Jurkat, Clone E6-1 (cell line): ENCODE data around the gene IRF2BPL.
A peak's percentile ranks its signal among the peaks of the same experiment; 100 is the strongest.

Experiments used
- DNase-seq: peaks from one replicate; pipeline ENCODE4 v3.0.0-alpha.2; 2011; ENCODE audit warnings: low read depth, low spot score
- H3K4me3 ChIP-seq: 2 replicates; pipeline ENCODE4 v1.5.1; 2011; ENCODE audit warnings: mild to moderate bottlenecking, low read length, control low read depth, moderate library complexity

IRF2BPL gene

GRCh38 chr14:77000340-77001270 lies 27.9 kb downstream of the IRF2BPL start:
- no peak overlapping the region for H3K4me3 ChIP-seq
- DNase-seq: peak; percentile 59

DNA sequence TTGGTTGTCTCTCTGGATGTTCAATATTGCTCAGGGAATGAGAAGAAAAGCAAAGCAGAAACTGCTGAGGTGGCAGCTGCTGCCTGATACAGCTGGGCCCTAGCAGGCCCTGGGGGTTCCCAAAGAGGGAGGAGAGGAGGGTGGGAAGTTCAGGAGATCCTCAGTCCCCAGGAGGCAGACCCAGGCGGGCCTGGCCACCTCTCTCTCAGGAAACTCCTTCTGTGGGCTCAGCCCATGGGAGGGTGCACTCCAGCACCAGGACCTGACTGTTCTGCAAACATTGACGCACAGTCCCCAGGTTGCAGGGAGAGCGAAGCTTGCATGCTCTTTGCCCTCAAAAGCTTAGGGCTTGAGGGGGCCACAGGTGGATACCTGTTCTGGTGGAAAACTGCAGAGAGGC lies 29.6 kb downstream of the IRF2BPL start:
- DNase-seq: no peak
- H3K4me3 ChIP-seq: no peak overlapping the region

DNA sequence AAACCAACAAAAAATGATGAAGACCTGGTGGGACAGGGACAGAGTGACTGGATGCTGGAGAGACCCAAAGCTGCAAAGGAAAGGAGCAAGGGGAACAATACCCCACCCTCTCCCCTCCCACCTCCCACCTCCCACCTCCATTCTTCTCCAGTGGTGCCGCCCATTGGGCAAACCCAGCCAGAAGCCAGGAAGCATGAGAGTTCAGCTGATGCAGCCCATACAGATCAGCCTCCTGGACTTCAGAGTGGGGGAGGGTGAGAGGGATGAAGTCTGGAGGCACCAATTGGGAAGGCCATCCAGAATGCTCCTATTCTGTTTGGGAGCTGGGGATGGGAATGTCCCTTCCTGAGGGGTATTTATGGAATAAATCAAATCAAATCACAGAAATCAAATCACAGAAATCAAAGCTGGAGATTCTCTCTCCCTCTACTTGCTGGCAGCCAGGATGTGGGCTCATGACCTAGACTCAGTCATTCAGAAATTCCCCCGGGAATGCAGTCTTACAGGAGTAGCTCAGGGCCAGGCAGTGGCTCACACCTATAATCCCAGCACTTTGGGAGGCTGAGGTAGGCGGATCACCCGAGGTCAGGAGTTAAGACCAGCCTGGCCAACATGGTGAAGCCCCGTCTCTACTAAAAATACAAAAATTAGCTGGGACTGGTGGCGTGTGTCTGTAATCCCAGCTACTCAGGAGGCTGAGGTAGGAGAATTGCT lies 31.1 kb downstream of the IRF2BPL start:
- DNase-seq: no peak
- no peak overlapping the region for H3K4me3 ChIP-seq

DNA sequence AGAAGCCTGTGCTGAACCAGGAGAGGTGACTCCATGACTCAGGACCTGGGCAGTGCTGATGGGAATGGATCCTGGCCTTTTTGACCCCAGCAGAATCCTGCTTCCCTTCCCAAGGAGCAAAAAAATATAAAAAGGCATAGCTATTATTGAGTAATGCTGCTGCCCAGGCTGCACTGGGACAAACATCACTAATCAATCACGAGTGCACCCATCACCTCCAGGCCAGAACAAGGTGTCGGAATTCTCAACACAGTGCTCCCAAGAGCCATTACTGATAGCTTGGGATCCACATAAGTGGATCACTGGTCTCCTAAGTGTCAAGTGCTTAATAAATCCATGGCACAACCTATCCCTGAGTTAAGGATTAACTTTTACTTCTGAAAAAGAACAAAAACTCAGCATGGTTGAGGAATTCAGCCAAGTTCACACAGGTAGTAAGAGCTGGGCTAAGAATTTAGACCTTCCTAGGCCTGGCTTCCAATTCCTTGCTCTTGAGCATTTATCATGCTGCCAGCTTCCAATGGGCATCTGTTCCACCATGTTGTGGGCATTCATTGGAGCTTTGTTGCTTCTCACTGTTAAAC lies 31.9 kb downstream of the IRF2BPL start:
- DNase-seq: no peak
- H3K4me3 ChIP-seq: no peak overlapping the region

- DNase-seq: no peak
- H3K4me3 ChIP-seq: no peak overlapping the region
These were observed 33.1 kb downstream of the IRF2BPL start for GRCh38 chr14:76995279-76996035.

DNA sequence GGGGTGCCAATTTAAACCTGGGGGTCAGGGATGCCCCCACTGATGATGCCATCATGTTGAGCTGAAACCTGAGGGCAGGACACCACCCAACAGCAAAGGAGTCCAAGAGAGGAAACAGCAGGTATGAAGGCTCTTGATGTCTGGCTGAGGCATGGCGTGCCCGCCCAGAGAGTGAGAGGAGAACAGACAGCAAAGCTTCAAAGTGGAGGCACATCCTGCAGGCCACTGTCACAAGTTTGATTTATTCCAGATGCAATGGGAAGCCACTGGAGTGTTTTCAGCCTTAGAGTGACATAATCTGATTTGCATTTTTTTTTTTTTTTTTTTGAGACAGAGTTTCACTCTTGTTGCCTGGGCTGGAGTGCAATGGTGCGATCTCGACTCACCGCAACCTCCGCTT lies 34.8 kb downstream of the IRF2BPL start:
- no peak for DNase-seq

DNA sequence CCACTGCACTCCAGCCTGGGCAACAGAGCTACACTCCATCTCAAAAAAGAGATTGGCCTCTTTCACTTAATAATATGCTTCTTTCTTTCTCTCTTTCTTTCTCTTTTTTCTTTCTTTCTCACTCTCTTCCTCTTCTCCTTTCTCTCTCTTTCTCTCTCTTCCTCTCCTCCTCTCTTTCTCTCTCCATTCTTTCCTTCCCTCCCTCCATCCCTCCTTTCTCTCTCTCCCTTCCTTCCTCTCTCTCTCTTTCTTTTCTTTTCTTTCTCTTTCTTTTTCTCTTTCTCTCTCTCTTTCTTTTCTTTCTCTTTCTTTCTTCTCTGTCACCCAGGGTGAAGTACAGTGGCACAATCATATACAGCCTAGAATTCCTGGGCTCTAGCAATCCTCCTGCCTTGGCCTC lies 38.4 kb downstream of the IRF2BPL start:
- DNase-seq: no peak

More for the DNA sequence above, 34.8 kb downstream of the IRF2BPL start:
- no peak overlapping the region for H3K4me3 ChIP-seq

GRCh38 chr14:76987956-76988520 lies 40.5 kb downstream of the IRF2BPL start:
- H3K4me3 ChIP-seq: no peak overlapping the region
- no peak for DNase-seq

More for the DNA sequence above, 38.4 kb downstream of the IRF2BPL start:
- H3K4me3 ChIP-seq: no peak overlapping the region

DNA sequence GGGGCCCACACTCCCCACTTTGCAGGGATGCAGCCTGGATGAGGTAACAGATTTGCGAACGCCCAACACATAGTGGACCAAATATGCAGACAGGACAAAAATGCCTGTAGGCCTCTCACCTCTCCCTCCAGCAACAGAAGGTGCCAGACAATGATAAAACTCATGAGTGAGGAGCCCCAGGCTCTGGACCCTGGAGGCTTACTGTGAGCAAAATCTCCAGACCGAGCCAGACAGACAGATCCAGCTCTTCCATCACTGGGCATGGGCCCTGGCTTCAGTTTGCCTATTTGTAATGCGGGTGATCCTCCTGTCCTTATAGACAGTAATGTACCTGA lies 42.3 kb downstream of the IRF2BPL start:
- H3K4me3 ChIP-seq: no peak overlapping the region
- DNase-seq: no peak

DNA sequence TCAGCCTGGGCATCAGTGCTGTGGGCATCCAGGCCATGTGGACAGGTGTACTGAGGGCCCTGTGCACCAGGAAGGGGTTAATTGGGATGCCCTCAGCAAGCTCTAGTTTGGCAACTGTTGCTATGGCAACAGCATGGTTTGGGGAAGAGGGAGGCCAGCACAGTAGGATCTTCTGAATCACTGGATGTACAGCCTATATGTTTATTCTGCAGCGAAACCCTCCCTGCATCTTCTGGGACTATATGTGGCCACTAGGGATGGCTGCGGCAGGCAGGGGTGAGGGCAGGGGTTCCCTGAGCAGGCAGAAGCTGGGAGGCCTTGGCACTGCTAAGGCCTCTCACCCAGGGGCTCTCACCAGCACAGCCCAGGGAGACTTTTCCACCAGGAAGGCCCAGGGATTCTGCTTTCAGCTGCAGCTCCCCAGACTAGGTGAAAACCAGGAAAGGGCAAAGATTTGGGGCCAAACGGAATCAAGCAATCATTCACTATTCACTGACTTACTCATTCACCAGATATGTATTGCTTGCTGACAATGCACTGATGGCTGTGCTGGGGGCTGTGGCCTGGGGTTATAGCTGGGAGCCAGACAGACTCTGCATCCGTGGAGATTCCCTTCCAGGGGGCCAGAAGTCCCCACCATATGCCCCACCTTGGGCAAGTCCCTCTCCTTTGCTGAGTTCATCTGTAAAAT lies 42.8 kb downstream of the IRF2BPL start:
- no peak for DNase-seq

GRCh38 chr14:76984787-76985375 lies 43.6 kb downstream of the IRF2BPL start:
- no peak for DNase-seq

More for the DNA sequence above, 42.8 kb downstream of the IRF2BPL start:
- no peak overlapping the region for H3K4me3 ChIP-seq

DNA sequence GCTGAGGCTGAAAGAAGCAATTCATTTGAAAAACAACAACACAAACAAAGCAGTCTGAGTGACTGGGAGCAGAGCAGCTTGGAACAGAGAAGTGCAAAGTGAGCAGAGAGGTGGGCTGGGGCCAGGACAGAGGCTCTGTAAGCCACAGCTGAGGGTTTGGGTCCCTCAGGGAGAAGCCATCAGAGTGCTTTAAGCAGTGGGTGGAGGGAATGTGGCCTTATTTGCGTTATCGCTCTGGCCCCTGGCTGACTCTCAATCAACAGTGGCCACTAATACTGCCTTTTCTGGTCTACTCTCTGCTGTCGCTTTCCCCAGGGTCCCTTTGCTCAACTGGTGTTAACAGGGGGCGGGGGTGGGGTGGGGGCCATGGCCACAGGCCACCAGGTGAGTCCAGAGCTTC lies 44.2 kb downstream of the IRF2BPL start:
- H3K4me3 ChIP-seq: no peak overlapping the region

More at GRCh38 chr14:76984787-76985375, 43.6 kb downstream of the IRF2BPL start:
- H3K4me3 ChIP-seq: no peak overlapping the region

GRCh38 chr14:76981670-76982069 lies 46.8 kb downstream of the IRF2BPL start:
- DNase-seq: no peak
- H3K4me3 ChIP-seq: no peak overlapping the region

More for the DNA sequence above, 44.2 kb downstream of the IRF2BPL start:
- DNase-seq: no peak

DNA sequence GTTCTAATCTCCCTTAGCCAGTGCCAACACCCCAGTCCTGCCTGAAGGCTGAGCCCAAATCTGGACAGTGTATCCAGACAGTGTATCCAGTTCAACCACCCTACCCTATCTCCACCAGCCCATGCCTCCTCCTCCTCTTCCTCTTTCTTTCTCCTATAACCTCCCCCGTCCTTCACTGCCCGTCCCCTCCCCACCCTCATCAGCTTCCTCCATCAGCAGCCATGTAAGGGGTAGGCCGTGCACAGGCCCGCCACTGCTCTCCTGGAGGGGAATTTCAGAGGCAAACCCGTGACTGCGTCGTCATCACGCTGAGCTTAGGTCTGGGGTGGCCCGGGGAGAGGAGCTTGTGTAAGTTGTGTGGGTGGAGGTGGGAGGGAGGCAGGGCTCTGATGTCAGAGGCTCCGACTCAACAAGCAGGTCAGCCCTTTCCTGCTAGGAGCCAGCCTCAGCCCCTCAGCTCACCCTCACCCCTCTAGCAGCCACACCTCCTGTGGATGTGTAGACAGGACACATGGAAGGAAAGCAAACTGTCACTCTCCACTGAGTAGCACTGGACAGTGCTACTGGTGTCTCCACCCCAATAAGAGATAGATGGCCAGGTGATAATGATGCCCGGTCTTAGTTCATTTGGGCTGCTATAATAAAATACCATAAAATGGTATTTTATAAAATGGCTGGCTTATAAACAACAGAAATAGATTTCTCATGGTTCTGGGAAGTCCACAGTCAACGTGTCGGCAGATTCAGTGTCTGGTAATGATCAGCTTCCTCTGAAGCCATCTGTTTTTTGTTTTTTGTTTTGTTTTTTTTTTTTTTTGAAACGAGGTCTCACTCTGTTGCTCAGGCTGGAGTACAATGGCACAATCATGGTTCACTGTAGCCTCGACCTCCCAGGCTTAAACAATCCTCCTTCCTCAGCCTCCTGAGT lies 50.5 kb downstream of the IRF2BPL start:
- no peak for DNase-seq
- no peak overlapping the region for H3K4me3 ChIP-seq

- H3K4me3 ChIP-seq: no peak overlapping the region
- no peak for DNase-seq
These were observed 52.1 kb downstream of the IRF2BPL start for GRCh38 chr14:76976240-76977005.

- no peak for DNase-seq
- no peak overlapping the region for H3K4me3 ChIP-seq
These were observed 52.7 kb downstream of the IRF2BPL start for GRCh38 chr14:76975812-76976211.
